ENCODE data around the gene MALAT1.

The MALAT1 gene

GRCh38 chr11:65474864-65475263, 24.0 kb upstream of the MALAT1 start:
- no peak for TF ChIP-seq CTCF (IDR thresholded peaks at IDR 0.05; ENCODE audit: insufficient read depth, low read depth, low read length, missing control alignments)
- H3K4me3 ChIP-seq (ENCODE audit: low read length): no peak overlapping the region
- DNase-seq (ENCODE audit: low read depth): peak; percentile 21

GRCh38 chr11:65476632-65477148, 22.2 kb upstream of the MALAT1 start:
- no peak for DNase-seq (ENCODE audit: low read depth)
- H3K4me3 ChIP-seq (ENCODE audit: low read length): peak overlapping the region; percentile 56
- TF ChIP-seq CTCF (IDR thresholded peaks at IDR 0.05; ENCODE audit: insufficient read depth, low read depth, low read length, missing control alignments): no peak

GRCh38 chr11:65477149-65477965, 21.5 kb upstream of the MALAT1 start:
- no peak for TF ChIP-seq CTCF (IDR thresholded peaks at IDR 0.05; ENCODE audit: insufficient read depth, low read depth, low read length, missing control alignments)
- DNase-seq (ENCODE audit: low read depth): peak; percentile 95
- H3K4me3 ChIP-seq (ENCODE audit: low read length): peak overlapping the region; percentile 56

GRCh38 chr11:65478388-65479183, 20.3 kb upstream of the MALAT1 start:
- TF ChIP-seq CTCF (IDR thresholded peaks at IDR 0.05; ENCODE audit: insufficient read depth, low read depth, low read length, missing control alignments): no peak
- no peak overlapping the region for H3K4me3 ChIP-seq (ENCODE audit: low read length)
- DNase-seq (ENCODE audit: low read depth): peak; percentile 23

GRCh38 chr11:65479184-65480145, 19.4 kb upstream of the MALAT1 start:
- H3K4me3 ChIP-seq (ENCODE audit: low read length): no peak overlapping the region
- peak; percentile 52 for DNase-seq (ENCODE audit: low read depth)
- peak; percentile 33 for TF ChIP-seq CTCF (IDR thresholded peaks at IDR 0.05; ENCODE audit: insufficient read depth, low read depth, low read length, missing control alignments)

GRCh38 chr11:65482306-65482850, 16.5 kb upstream of the MALAT1 start:
- no peak for TF ChIP-seq CTCF (IDR thresholded peaks at IDR 0.05; ENCODE audit: insufficient read depth, low read depth, low read length, missing control alignments)
- H3K4me3 ChIP-seq (ENCODE audit: low read length): no peak overlapping the region
- DNase-seq (ENCODE audit: low read depth): no peak
